B cell (primary cell): ENCODE data around the gene ECD.

Experiments used
- EZH2 ChIP-seq: IDR thresholded peaks from 2 replicates; pipeline ENCODE4 v1.6.1; 2012; ENCODE audit warnings: borderline replicate concordance, low read depth, mild to moderate bottlenecking, moderate library complexity, low read length; ENCODE audit not compliant: insufficient read depth, poor library complexity, severe bottlenecking
- TF ChIP-seq, protein P1 (sequence below): fragments of 200-600 bp; IDR thresholded peaks from one replicate; pipeline ENCODE4 v1.8.0; 2022; ENCODE audit warnings: antibody characterized with exemption, mild to moderate bottlenecking

GRCh38 chr10:73106301-73106700 lies 61.5 kb downstream of the ECD start:
- TF ChIP-seq, protein P1, sequence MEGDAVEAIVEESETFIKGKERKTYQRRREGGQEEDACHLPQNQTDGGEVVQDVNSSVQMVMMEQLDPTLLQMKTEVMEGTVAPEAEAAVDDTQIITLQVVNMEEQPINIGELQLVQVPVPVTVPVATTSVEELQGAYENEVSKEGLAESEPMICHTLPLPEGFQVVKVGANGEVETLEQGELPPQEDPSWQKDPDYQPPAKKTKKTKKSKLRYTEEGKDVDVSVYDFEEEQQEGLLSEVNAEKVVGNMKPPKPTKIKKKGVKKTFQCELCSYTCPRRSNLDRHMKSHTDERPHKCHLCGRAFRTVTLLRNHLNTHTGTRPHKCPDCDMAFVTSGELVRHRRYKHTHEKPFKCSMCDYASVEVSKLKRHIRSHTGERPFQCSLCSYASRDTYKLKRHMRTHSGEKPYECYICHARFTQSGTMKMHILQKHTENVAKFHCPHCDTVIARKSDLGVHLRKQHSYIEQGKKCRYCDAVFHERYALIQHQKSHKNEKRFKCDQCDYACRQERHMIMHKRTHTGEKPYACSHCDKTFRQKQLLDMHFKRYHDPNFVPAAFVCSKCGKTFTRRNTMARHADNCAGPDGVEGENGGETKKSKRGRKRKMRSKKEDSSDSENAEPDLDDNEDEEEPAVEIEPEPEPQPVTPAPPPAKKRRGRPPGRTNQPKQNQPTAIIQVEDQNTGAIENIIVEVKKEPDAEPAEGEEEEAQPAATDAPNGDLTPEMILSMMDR = no peak
- TF ChIP-seq EZH2 = no peak
